Measurements from ENCODE around the gene POU2AF2. TPM values are rescaled to one million over a fixed set of nuclear protein-coding genes. Genes with fewer than 3 reads are reported as not detected.

POU2AF2 gene
- not detected in 2 replicates for total RNA-seq
- long read RNA-seq: 0 reads

GRCh38 chr11:111245425-111245824 is at the start of gene POU2AF2:
Gene POU2AF2 (plus strand): TSS chr11:111245725. CDS start chr11:111245854, 129 bp downstream.
- no peak within 1 kb of the TSS for H3K27ac Mint-ChIP-seq
- H3K9me3 Mint-ChIP-seq (ENCODE audit: low read depth): no peaks in the 10 kb centered on the region
- no peak within 1 kb of the TSS for H3K4me3 Mint-ChIP-seq (ENCODE audit: low read depth)
- peaks cover 15% of the 10 kb centered on the region for H3K27me3 Mint-ChIP-seq
- no peak for DNase-seq (ENCODE audit: low spot score, unreplicated experiment)
- no peak for TF ChIP-seq CTCF (IDR thresholded peaks at IDR 0.05; ENCODE audit: unreplicated experiment)
- no peaks in the 10 kb centered on the region for H3K4me1 Mint-ChIP-seq (ENCODE audit: low read depth)
- no peaks in the 10 kb centered on the region for H3K36me3 Mint-ChIP-seq (ENCODE audit: insufficient read depth)

DNA sequence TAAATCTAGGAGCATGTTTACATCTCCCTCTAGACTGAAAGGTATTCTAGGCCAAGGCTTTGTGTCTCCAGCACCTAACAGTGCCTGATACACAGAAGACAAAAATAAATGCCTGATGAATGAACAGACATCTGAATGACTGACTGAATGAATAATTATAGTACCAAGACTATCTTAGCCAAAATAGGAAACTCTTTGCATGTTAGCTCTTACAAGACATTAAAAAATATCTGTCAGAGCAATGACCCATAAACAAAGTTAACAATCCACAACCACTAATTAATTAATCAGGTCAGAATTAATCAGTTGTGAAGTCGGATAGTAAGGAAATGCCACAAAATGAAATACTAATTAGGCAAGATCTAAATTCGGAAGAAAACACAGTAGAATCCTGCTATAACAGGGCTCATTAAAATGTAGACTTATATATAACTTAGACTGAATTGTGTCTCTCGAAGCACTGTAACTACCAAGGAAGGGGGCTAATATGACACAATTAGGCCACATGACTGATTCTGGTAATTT is 45.5 kb upstream of the POU2AF2 start:
- Mint-ChIP-seq H3K36me3 (ENCODE audit: insufficient read depth) (no peaks in the 10 kb centered on the region), H3K9me3 (ENCODE audit: low read depth) (no peaks in the 10 kb centered on the region), H3K27me3 (peaks cover 4% of the 10 kb centered on the region), H3K4me3 (ENCODE audit: low read depth) (no peak overlapping the region), H3K27ac (no peak overlapping the region), H3K4me1 (ENCODE audit: low read depth) (no peaks in the 10 kb centered on the region)
- DNase-seq (ENCODE audit: low spot score, unreplicated experiment): no peak
- no peak for TF ChIP-seq CTCF (IDR thresholded peaks at IDR 0.05; ENCODE audit: unreplicated experiment)

DNA sequence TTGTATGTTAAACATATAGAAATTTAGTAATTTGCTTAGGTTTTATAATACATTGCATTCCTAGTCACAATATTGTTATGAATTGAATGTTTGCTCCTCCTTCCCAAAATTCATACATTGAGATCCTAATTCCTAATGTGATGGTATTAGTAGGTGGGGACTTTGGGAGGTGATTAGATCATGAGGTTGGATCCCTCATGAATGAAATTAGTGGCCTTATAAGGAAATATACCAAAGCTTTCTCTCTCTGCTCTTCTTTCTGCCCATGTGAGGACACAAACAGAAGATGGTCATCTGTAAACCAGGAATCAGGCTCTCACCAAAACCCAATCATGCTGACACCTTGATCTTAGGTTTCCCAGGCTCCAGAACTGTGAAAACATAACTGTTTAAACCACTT is 41.3 kb upstream of the POU2AF2 start:
- Mint-ChIP-seq H3K36me3 (ENCODE audit: insufficient read depth) (no peaks in the 10 kb centered on the region), H3K9me3 (ENCODE audit: low read depth) (no peaks in the 10 kb centered on the region), H3K27ac (no peak overlapping the region), H3K27me3 (no peaks in the 10 kb centered on the region), H3K4me1 (ENCODE audit: low read depth) (no peaks in the 10 kb centered on the region), H3K4me3 (ENCODE audit: low read depth) (no peak overlapping the region)
- TF ChIP-seq CTCF (IDR thresholded peaks at IDR 0.05; ENCODE audit: unreplicated experiment): no peak
- no peak for DNase-seq (ENCODE audit: low spot score, unreplicated experiment)

- no peak for DNase-seq (ENCODE audit: low spot score, unreplicated experiment)
- no peaks in the 10 kb centered on the region for H3K27me3 Mint-ChIP-seq
- no peaks in the 10 kb centered on the region for H3K9me3 Mint-ChIP-seq (ENCODE audit: low read depth)
- no peak for TF ChIP-seq CTCF (IDR thresholded peaks at IDR 0.05; ENCODE audit: unreplicated experiment)
- H3K27ac Mint-ChIP-seq: no peak overlapping the region
- no peak overlapping the region for H3K4me3 Mint-ChIP-seq (ENCODE audit: low read depth)
- no peaks in the 10 kb centered on the region for H3K4me1 Mint-ChIP-seq (ENCODE audit: low read depth)
- no peaks in the 10 kb centered on the region for H3K36me3 Mint-ChIP-seq (ENCODE audit: insufficient read depth)
These were observed 39.7 kb upstream of the POU2AF2 start for GRCh38 chr11:111205632-111206385.

DNA sequence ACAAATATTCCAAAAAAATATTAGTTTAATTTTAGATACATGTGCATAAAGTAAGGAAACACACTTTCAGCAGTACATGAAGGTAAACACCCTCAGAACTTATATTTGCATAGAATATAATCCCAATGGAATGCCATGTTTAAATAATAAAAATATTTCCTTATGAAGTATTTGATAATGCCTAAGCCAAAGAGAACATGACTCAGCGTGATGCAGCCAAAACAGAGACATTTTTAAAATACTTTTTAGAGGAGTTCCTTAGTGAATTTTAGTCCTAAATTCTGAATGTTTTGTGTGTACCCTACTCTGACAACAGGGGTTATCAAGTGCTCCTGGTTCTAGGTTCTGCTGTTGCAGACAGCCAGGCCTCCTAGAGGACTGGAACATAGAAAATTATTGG is 39.1 kb upstream of the POU2AF2 start:
- no peaks in the 10 kb centered on the region for H3K36me3 Mint-ChIP-seq (ENCODE audit: insufficient read depth)
- no peaks in the 10 kb centered on the region for H3K27me3 Mint-ChIP-seq
- DNase-seq (ENCODE audit: low spot score, unreplicated experiment): no peak
- no peak for TF ChIP-seq CTCF (IDR thresholded peaks at IDR 0.05; ENCODE audit: unreplicated experiment)
- no peak overlapping the region for H3K4me3 Mint-ChIP-seq (ENCODE audit: low read depth)
- no peaks in the 10 kb centered on the region for H3K4me1 Mint-ChIP-seq (ENCODE audit: low read depth)
- no peak overlapping the region for H3K27ac Mint-ChIP-seq
- H3K9me3 Mint-ChIP-seq (ENCODE audit: low read depth): no peaks in the 10 kb centered on the region
